Fibroblast of skin of right biceps (primary cell): ENCODE results near the gene OR5A1.
A peak's percentile ranks its signal among the peaks of the same experiment; 100 is the strongest.
"Not testable (repeated sequence)": the region's sequence is repeated elsewhere in the genome, so short reads cannot be mapped to it uniquely, and the experiment has no call there.

Experiments used
- DNase-seq: peaks from one replicate; pipeline ENCODE4 v3.0.0-alpha.2; 2013

The OR5A1 gene

GRCh38 chr11:59436169-59436568 lies at the start of gene OR5A1:
TSS of gene OR5A1 (plus strand) at chr11:59436469. CDS start at chr11:59443169, 6,700 bp downstream.
- DNase-seq: no peak

GRCh38 chr11:59394186-59394585 lies 42.1 kb upstream of the OR5A1 start:
- DNase-seq: no peak

- no peak for DNase-seq
Observed at GRCh38 chr11:59400461-59401261, 35.6 kb upstream of the OR5A1 start.

- no peak for DNase-seq
Observed at GRCh38 chr11:59401262-59401552, 35.1 kb upstream of the OR5A1 start.

- DNase-seq: no peak
Observed at GRCh38 chr11:59403546-59403945, 32.7 kb upstream of the OR5A1 start.

- DNase-seq: no peak
Observed at GRCh38 chr11:59413646-59414045, 22.6 kb upstream of the OR5A1 start.

GRCh38 chr11:59415111-59415510 lies 21.2 kb upstream of the OR5A1 start:
- DNase-seq: no peak

- no peak for DNase-seq
Observed at GRCh38 chr11:59416613-59417012, 19.7 kb upstream of the OR5A1 start.

GRCh38 chr11:59417023-59417422 lies 19.2 kb upstream of the OR5A1 start:
- DNase-seq: no peak

GRCh38 chr11:59418156-59418555 lies 18.1 kb upstream of the OR5A1 start:
- DNase-seq: no peak

GRCh38 chr11:59423835-59424234 lies 12.4 kb upstream of the OR5A1 start:
- DNase-seq: no peak

- no peak for DNase-seq
Observed at GRCh38 chr11:59425131-59425530, 11.1 kb upstream of the OR5A1 start.

- DNase-seq: no peak
Observed at GRCh38 chr11:59426361-59427067, 9.8 kb upstream of the OR5A1 start, which contains the start of gene OR5A2. TSS of gene OR5A2 (minus strand) at chr11:59426413. CDS start at chr11:59422953, 3,460 bp downstream.

- DNase-seq: no peak
Observed at GRCh38 chr11:59427068-59427382, 9.2 kb upstream of the OR5A1 start.

- DNase-seq: peak; percentile 37
Observed at GRCh38 chr11:59429924-59430516, 6.2 kb upstream of the OR5A1 start.

- DNase-seq: no peak
Observed at GRCh38 chr11:59437770-59438169, 1.5 kb downstream of the OR5A1 start.

GRCh38 chr11:59445624-59446023 lies 9.4 kb downstream of the OR5A1 start:
- DNase-seq: not testable (repeated sequence)

- DNase-seq: no peak
Observed at GRCh38 chr11:59448484-59448883, 12.2 kb downstream of the OR5A1 start.

GRCh38 chr11:59456661-59457060 lies 20.4 kb downstream of the OR5A1 start, which contains the start of gene OR4D6:
TSS of gene OR4D6 (plus strand) at chr11:59456961. CDS start at chr11:59456961, 0 bp downstream.
- no peak for DNase-seq

- DNase-seq: no peak
Observed at GRCh38 chr11:59459916-59460315, 23.6 kb downstream of the OR5A1 start.

- no peak for DNase-seq
Observed at GRCh38 chr11:59463190-59463641, 26.9 kb downstream of the OR5A1 start.

GRCh38 chr11:59473015-59473414 lies 36.7 kb downstream of the OR5A1 start, which contains the start of gene OR4D10:
TSS of gene OR4D10 (plus strand) at chr11:59473315. CDS start at chr11:59477430, 4,115 bp downstream.
- no peak for DNase-seq

GRCh38 chr11:59475176-59475575 lies 38.9 kb downstream of the OR5A1 start:
- no peak for DNase-seq

- DNase-seq: no peak
Observed at GRCh38 chr11:59479906-59480305, 43.6 kb downstream of the OR5A1 start.
